HG02798 (cell line): ENCODE results near the gene GANAB.
A peak's percentile ranks its signal among the peaks of the same experiment; 100 is the strongest.
"Not testable (repeated sequence)": the region's sequence is repeated elsewhere in the genome, so short reads cannot be mapped to it uniquely, and the experiment has no call there.

ENCODE experiments used
- ATAC-seq: cut with Tn5 transposase; IDR thresholded peaks from one replicate; pipeline ENCODE4 v1.9.1; 2021; ENCODE audit warnings: mild to moderate bottlenecking; ENCODE audit not compliant: unreplicated experiment, poor library complexity

Gene GANAB

DNA sequence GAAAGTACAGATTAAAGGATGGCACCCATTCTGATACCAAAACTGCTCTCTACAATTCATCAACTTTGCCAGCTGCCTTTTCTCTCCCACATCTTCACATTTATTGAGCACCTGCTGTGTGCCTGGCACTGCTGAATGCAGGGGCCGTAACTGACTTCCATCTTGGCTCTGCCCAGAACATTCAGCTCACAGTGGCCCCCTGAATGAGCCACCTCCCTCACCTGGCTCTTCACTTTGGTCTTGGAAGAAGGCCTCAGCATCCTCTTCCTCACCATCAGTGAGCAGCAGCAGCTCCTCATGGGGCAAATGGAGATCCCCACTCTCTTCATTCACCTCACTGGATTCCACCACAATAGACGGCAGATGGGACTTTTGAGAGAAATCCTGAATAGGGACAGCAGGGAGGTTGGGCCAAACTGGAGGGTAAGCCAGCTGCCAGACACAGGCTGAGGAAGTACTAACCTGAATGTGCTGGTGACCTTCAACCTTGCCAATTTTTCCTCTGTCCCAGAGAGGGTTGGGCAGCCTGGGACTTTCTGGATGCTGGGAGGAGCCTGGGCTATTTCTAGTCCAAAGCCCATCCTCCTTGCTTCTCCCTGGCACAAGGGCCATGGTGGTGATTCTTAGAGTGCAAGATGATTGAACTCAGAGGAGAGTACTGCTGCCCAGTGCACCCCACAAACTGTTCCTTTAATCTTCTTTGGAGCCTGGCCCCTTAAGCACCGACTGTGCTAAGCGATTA lies 23.2 kb upstream of the GANAB start:
- no peak for ATAC-seq

DNA sequence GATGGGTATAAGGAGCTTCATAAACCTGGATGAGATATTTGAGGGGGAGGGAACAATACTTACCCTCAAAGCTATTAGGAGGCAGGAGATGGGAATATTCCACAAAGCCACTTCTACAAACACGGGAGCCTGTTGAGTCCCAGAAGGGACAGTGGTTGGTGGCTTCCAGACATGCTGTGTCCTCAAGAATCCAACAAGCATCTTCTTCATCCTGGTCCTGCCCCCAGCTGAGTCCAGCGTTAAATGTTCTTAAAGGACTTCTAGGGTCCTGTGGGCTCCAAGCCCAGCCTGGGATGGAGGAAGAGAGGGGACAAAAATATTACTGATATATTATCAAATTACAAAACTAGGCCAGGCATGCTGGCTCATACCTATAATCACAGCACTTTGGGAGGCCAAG lies 21.0 kb upstream of the GANAB start:
- ATAC-seq, result no peak

DNA sequence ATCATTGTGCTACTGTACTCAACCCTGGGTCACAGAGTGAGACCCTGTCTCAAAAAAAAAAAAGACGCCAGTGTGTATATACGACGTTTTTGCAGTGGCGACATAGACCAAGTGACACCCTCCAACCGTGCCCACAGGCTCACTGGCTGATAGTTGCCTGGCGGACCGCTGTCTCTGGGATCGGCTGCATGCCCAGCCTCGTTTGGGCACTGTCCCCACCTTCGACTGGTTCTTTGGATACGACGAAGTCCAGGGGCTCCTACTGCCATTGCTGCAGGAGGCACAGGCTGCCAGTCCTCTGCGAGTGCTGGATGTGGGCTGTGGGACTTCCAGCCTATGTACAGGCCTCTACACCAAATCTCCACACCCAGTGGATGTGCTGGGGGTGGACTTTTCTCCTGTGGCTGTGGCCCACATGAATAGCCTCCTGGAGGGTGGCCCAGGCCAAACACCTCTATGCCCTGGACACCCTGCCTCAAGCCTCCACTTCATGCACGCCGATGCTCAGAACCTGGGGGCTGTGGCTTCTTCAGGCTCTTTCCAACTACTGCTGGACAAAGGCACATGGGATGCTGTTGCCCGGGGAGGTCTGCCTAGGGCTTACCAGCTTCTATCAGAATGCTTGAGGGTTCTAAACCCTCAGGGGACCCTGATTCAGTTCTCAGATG lies 20.0 kb upstream of the GANAB start:
- no peak for ATAC-seq

DNA sequence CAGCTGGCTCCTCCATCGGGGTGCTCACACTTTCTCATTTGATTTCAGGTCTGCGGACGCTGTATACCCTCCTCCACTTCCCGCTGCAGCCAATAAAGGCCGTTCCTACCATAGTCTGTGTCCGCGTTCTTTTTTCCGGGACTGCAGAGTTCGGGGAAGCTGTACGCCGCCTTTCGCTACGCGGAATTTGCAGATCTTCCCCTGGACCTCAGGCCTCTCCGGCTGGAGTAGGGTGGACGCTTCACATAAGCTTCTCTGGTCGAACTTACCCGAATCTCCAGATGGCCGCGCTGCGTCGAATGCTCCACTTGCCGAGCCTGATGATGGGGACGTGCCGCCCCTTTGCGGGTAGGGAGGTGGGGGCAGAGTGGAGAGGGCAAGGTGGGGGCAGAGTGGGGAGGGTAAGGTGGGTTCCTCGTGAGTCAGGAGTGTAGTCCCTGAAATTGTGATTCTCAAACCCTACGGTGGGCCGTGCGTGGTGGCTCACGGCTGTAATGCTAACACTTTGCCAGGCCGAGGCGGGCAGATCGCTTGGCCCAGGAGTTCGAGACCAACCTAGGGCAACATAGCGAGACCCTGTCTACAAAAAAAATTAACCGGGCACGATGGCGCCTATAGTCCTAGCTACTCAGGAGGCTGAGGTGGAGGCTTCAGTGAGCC lies 19.3 kb upstream of the GANAB start:
- peak; percentile 14 for ATAC-seq

DNA sequence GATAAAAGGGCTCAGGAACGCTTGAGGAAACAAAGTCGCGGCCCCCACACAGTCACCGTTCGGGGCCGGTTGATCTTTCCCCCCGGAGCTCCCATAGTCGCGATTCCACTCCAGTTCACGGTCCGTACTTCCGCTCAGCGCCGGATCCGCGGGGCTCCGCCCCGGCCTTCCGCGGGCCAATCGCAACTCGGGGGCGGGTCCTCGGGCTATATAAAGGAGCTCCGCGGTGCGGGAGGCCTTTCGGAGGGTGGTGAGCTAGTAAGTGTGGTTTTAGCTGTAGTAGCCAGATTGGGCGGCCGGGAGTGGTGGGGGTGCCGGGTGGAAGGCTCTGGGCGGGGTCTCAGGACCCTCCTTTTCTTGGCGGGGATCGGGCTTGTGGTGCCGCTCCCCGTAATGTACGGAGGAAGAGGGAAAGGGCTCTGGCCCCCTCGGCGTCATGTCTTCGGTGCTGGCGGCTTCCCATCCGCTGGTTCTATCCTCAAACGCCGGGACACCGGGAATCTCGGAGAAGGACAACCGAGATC lies 18.7 kb upstream of the GANAB start, which contains the start of the genes C11orf98 and CSKMT:
TSS of gene C11orf98 (minus strand) at position 136 of the 524 bp plus-strand sequence. CDS start at position 95, 41 bp downstream.
TSS of gene CSKMT (plus strand) at position 238 of the 524 bp plus-strand sequence. CDS start 568 bp downstream, outside the sequence.
- peak; percentile 84 for ATAC-seq

DNA sequence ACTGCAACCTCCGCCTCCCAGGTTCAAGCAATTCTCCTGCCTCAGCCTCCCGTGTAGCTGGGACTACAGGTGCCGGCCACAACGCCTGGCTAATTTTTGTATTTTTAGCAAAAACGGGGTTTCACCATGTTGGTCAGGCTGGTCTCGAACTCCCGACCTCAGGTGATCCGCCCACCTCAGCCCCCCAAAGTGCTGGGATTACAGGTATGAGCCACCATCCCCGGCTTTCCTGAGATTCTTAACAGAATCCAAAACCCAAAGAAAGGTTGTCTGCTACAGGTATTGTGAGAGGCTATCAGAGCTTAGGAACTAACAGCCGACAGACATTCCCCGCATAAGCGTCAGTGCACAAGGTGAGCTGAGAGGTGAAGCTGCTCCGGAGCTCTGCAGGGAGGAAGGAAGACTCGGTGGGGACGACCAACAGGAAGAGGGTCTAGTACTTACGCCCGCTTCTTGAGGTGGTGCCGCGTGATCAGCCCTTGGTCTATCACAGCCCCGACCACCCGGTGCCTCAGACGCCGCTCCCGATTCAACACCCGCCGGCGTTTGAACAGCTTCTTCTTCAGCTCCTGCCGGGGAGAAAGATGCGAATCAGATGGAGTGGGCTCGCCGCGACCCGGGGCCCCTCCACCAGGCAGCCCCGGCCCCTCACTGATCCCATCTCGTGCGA lies 18.1 kb upstream of the GANAB start:
- ATAC-seq, result peak; percentile 14

DNA sequence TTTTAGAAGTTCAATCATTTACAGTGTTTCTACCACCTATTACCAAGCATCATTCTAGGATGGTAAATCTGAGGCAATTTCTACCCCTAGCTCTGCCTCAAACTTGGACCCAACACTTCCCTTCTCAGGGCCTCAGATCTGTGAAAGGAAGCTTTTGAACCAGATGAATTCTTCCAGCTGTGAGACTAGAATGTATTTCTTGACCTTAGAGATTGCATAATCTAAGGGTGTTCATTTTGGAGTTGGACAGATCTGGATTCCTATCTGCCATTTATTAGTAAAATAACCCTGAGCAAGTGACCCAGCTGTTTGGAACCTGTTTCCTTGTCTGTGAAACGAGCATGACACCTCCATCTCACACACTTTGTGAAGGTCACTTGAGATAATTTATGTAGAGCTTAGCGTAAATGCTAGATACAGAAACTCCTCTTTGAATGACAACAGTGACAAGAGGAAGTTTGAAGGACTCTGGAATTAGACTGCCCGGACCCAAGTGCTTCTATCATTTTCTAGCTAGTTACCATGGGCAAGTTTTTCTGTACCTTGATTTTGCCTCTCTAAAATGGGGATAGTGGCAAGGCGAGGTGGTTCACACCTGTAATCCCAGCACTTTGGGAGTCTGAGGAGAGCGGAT lies 10.5 kb upstream of the GANAB start:
- no peak for ATAC-seq

DNA sequence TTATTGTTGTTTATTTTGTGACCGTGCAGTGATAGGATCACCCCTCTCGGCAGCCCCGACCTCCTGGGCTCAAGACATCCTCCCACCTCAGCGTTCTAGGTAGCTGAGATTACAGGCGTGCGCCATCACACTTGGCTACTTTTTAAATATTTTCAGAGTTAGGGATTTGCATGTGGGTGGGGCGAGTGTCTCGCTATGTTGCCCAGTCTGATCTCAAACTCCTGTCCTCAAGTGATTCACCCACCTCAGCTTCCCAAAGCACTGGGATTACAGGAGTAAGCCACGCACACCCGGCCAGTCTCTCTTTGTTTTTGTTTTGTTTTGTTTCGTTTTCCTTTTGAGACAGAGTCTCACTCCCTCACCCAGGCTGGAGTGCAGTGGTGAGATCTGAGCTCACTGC lies 7.9 kb upstream of the GANAB start:
- ATAC-seq, result no peak

DNA sequence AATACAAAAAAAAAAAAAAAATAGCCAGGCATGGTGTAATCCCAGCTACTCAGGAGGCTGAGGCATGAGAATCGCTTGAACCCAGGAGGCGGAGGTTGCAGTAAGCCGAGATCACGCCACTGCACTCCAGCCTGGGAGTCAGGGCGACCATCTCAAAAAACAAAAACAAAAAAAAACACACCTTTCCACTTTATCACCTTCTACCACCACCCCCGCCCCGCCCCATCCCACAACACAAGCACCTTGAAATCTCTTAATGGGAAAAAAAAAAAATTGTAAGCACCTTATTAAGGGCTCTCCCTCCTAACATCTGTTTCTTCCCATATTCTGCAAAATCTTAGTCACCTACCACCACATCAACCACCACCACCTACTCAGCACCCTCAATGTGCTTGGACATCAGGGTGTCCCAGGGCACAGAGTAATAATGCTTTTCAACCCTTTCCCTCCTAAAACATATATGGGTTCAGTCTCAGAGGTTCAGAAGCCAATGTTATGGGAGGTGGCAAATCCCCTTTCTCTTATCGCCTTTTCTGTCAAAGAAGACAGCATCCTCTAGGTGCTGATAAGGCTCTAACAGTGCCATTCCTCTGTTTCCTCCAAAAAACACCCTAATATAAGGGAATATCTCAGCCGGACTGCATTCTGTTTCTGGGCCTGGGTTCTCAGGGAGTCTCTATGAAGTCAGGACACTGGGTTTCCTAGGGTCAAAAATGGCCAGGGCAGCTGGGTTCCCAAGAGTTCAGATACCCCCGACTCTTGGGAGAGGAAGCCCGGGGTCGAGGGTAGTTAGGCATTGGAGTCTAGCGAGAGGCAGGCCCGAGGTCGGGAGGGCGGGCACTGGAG lies 6.0 kb upstream of the GANAB start:
- no peak for ATAC-seq

DNA sequence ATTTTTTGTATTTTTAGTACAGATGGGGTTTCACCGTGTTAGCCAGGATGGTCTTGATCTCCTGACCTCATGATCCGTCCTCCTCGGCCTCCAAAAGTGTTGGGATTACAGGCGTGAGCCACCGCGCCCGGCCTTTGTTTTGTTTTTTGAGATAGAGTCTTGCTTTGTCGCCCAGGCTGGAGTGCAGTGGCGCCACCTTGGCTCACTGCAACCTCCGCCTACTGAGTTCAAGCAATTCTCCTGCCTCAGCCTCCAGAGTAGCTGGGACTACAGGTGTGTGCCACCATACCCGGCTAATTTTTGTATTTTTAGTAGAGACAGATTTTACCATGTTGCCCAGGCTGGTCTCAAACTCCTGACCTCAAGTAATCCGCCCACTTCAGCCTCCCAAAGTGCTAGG lies 3.9 kb upstream of the GANAB start:
- not testable (repeated sequence) for ATAC-seq

DNA sequence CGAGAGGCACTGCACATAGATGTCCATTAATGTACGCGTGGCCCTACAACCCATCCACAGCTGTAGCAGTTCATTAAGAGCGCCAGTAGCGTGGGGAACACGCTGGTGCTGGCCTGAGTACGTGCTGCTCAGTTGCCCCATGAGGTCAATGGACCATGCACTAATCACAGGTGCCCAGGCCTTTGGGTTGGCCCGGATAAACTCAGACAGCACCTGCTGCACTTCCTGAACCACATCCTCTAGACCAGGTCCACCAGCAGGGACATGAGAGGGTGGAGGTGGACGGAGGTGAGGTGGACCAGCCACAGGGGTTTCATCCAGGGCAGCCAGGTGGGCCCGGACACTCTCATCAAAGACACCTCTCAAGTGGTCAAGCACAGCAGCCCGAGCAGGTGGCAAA lies 3.1 kb upstream of the GANAB start:
- no peak for ATAC-seq

DNA sequence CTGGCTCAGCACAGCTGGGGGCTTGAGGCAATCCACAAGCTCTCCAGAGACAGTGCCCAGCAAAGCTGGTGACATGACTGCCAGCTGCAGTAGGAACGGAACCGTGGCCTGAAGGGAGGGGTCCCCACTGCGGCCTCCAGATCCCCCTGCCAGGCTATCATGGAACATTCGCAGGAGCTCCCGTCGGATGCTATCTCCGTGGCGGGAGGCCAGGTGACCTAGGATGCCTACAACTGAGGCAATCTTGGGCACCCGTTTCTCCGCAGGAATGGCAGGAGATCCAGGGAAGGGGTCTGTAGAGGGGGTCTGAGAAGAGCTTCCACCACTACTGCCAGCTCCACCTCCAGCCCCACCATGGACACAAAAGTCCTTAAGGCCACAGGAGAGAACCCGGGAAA lies 2.6 kb upstream of the GANAB start:
- no peak for ATAC-seq

DNA sequence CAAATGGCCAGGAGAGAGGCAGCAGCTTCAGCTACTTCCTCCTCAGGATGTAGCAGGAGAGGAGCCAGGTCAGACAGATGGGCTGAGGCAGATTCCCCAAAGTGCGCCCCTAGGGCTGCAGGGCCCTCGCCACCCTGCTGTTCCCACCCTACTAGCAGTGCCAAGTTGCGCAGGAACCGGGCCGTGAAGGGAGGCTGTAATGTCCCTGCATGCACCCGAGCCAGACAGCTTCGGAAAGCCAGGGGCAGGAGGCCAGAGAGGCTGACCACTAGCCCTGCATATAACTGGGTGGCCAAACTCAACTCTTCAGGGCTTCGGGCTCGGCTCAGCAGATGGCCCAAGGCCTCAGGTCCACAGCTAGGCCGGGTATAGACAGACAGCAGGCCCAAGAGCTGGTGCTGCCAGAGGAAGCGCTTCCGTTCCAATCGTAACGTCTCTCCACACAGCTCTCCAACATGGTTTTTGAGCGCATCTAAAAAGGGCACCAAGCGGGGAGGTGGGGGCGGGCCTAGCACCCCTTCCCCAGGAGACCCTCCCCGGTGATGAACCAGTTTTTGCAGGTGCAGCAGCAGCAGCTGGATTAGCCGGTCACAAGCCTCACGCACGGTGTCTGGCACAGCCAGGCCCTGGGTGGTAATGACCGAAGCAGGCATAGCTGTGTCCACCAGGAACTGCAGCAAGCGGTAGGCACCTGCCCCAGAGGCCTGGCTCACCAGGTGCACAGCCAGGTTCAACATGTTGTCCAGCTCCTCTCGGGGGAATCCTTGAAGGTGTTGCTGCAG lies 2.0 kb upstream of the GANAB start:
- no peak for ATAC-seq

DNA sequence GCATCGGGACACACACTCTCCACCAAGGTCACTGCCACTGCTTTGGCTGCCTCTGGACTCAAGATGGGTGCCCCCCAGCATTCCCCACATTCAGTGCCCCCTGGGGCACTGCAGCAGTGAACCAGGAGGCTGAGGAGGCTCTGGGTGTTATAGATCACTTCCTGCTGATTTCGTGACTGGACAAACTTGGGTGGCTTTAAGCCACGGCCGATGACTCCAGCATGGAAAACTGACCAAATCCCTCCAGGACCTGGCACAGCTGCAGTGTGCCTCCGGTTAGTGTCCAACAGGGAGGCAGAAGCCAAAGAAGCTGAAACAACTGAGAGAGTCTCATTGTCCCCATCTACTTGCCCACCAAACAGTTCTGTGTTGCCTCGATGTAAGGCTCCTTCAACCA lies 1.2 kb upstream of the GANAB start:
- ATAC-seq, result no peak

DNA sequence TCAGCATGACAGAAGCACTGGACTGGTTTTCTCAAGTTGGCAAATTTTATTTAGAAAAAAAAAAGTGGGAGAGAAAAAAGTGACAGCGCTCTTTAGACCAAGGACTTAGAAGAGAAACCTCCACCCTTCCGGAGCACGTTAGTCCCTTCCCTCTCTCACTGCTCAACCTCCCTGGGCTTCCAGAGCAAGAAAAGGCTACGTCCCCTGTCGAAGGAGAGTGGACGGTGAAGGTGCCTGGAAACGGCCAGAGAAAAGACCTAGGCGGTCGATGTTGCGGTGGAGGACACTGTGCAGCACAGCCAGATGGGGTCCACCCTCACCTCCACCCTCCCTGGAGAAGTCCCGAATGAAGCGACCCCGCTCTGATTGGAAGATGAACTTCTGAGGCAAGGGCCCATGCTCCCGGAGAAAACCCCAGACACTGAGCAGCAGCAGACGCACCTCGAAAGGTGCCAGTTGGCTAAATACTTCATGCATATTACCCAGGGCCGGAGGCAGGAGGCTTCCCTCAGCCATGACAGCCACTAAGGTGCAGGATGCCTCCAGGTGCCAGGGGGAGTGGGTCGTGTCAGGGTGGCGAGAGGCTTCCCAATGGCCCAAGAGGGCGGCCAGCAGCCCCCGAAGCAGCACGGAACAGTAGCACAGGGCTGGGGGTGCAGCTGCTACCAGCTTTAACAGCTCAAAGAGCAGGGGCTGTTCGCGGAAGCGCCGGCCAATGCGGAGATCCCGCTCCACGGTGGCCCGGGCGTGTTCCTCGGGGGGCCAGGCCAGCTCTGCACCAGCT lies 604 bp upstream of the GANAB start:
- no peak for ATAC-seq

DNA sequence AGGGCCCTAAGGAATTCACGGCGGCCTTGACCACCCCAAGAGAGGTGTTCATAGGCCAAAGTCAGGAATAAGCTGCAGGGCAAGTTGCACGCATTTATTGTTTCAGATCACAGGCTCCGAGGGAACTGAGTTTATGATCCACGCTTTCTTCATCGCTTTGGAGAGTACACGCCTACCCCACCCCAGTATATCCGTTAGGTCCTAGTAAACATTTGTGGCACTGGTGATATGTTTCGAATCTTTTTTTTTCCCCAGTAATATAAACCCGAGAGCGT lies 805 bp downstream of the GANAB start:
- no peak for ATAC-seq

DNA sequence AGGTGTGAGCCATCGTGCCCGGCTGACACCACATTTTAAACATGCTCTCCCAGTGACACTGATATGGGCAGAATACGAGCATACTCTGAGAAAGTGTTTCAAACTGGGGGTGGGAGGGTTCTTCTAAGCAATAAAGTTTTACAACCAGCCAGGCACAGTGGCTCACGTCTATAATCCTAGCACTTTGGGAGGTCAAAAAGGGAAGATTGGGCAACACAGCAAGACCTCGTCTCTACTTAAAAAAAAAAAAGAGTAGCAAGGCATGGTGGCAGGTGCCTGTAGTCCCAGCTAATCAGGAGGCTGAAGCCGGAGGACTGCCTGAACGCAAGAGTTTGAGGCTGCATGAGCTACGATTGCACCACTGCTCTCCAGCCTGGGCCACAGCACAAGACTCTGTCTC lies 2.2 kb downstream of the GANAB start:
- no peak for ATAC-seq

DNA sequence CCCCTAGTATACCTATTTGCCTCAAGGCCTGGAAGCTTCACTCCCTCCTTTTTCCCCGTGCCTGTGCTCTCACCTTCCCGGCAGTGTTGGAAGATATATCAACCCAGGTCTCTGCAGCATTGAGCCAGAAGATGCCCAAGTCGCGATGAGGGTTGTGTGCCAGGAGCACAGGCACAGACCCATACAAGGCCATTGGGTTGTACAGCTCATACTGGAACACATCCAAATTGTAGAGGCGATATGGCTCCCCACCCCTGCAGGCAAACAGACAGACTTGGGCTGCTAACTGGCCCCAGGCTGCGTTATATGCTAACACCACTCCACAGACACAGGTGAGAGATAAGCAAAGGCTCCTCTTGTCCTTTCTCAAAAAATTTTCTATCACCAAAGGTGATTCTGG lies 13.9 kb downstream of the GANAB start:
- ATAC-seq, result no peak
